HG02798 (cell line): ENCODE measurements around the gene FUT6.
"Not testable (repeated sequence)": the region's sequence is repeated elsewhere in the genome, so short reads cannot be mapped to it uniquely, and the experiment has no call there.

Source experiments
- ATAC-seq: cut with Tn5 transposase; IDR thresholded peaks from one replicate; pipeline ENCODE4 v1.9.1; 2021; ENCODE audit warnings: mild to moderate bottlenecking; ENCODE audit not compliant: unreplicated experiment, poor library complexity

Gene FUT6

DNA sequence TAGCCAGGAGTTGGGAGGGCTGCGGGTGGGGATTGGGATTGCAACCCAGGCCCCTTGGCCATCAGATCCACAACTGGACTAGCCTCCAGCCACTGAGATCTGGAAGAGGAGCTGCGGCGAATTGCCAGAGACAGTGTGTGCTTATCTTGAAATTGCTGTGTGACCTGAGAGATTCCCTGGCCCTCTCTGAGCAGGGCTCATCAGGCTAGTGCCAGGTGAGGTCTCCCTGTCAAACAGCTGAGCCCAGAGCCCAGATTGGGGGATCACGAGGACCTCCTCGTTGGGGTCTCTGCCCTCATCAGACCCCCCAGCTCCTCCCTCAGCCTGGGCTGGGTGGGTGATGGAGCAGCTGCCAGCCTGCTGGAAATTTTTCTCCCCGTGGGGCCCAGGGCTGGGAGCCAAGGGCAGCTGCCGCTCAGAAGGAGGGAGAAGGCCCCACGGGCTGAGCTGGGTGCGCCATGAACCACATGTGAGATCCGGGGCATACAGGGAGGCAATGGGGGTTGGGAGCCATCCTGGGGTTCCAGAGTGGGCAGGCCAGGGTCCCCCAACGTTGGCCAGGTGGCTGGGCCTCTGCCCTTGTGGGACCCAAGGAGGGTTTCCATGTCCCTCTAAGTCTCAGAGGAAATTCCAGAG lies 23.6 kb upstream of the FUT6 start:
- no peak for ATAC-seq

DNA sequence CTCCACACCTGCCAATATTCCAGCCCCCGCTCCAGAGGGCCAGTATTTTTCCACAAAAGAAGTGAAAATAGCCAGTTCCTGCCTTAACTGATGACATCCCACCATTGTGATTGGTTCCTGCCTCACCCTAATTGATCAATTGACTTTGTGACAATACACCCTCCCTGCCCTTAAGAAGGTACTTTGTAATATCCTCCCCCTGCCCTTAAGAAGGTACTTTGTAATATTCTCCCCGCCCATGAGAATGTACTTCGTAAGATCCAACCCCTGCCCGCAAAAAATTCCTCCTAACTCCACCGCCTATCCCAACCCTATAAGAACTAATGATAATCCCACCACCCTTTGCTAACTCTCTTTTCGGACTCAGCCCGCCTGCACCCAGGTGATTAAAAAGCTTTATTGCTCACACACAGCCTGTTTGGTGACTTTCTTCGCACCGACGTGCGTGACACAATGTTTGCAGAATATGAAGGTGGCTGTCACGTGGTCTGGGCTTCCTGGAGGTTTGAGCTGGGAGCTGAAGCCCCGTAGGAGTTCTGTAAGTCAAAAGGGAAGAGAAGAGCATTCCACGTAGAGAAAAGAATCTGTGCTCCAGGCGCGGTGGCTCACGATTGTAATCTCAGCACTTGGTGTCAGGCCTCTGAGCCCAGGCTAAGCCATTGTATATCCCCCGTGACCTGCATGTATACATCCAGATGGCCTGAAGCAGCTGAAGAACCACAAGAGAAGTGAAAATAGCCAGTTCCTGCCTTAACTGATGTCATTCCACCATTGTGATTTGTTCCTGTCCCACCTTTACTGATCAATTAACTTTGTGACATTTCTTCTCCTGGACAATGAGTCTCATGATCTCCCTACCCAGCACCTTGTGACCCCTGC lies 17.9 kb upstream of the FUT6 start:
- no peak for ATAC-seq

DNA sequence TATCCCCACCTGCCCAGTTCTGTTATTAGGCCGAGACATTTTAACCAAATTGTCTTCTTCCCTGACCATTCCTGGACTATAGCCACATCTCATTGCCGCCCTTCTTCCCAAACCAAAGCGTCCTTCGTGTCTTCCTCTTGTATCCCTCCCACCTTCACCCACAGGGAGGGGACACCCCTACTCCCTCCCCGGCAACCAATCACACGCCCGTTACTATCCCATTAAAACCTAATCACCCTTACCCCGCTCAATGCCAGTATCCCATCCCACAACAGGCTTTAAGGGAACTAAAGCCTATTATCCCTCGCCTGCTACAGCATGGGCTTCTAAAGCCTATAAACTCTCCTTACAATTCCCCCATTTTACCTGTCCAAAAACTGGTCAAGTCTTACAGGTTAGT lies 15.6 kb upstream of the FUT6 start:
- not testable (repeated sequence) for ATAC-seq

DNA sequence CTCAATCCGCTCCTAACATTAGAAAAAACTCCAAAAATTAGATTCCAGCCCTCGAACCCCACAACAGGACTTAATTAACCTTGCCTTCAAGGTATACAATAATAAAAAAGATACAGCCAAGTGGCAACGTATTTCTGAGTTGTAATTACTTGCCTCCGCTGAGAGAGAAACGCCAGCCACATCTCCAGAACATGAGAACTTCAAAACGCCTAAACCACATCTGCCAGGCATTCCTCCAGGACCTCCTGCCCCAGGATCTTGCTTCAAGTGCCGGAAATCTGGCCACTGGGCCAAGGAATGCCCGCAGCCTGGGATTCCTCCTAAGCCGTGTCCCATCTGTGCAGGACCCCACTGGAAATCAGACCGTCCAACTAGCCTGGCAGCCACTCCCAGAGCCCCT lies 14.6 kb upstream of the FUT6 start:
- not testable (repeated sequence) for ATAC-seq

DNA sequence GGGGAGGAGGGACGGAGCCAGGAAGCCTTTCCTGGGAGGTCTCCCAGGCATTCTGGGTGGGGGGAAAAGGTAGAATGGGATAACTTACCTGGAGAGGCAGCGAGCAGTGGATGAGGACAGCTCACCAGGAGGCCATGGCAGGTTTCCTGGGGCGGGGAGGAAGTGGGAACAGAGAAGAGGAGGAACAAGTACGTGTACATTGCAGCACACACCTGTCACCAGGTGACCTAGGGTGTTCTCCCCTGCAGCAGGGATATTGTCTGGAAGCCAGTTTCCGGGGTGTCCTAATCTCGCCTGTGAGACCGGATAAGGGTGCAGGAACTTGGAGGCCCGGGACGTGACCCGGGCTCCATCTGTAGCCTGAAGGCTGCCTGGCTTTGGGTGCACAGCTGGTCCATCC lies 11.8 kb upstream of the FUT6 start, which contains the start of gene FUT3:
TSS of gene FUT3 (minus strand) at position 148 of the 400 bp plus-strand sequence.
- no peak for ATAC-seq

DNA sequence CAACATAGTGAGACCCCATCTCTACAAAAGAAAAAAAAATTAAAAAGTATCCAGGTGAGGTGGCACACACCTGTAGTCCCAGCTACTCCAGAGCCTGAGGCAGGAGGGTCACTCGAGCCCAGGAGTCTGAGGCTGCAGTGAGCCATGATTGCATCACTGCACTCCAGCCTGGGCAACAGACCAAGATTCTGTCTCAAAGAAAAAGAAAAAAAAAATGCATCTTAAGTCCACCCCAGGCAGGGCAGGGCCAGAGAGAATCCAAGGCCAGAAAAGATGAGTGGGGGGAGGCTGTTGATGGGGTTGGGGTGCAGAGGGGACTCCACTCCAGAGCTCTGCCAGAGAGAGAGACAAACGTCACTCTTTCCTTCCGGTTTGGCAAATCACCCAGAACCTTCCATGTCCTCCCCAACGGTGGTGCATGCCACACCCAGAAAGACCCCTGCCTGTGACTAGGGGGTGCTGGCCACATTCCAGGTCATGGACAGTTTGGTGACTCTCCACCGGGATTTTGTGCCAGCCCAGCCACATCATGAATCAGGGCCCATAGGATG lies 11.3 kb upstream of the FUT6 start:
- ATAC-seq: no peak

DNA sequence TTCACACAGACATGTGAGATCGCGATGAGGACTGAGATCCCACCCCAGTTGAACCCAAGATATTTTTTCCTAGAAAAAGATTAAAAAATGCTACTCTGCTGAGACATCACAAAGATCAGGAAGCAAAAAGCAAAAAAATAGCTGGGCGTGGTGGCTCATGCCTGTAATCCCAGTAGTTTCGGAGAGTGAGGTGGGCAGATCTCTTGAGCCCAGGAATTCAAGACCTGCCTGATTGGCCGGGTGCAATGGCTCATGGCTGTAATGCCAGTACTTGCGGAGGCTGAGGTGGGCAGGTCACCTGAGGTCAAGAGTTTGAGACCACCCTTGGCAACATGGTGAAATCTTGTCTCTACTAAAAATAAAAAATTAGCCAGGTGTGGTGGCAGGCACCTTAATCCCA lies 10.7 kb upstream of the FUT6 start:
- ATAC-seq: no peak

DNA sequence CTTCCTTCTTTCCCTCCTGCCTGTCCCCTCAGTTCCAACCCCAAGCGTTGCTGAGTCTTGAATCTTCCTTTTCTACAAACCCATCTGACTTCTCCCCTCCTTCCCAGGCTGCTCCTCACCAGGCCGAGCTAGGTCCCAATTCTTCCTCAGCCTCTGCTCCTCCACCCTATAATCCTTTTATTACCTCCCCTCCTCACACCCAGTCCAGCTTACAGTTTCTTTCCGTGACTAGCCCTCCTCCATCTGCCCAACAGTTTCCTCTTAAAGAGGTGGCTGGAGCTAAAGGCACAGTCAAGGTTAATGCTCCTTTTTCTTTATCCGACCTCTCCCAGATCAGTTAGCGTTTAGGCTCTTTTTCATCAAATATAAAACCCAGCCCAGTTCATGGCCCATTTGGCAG lies 9.1 kb upstream of the FUT6 start:
- not testable (repeated sequence) for ATAC-seq

DNA sequence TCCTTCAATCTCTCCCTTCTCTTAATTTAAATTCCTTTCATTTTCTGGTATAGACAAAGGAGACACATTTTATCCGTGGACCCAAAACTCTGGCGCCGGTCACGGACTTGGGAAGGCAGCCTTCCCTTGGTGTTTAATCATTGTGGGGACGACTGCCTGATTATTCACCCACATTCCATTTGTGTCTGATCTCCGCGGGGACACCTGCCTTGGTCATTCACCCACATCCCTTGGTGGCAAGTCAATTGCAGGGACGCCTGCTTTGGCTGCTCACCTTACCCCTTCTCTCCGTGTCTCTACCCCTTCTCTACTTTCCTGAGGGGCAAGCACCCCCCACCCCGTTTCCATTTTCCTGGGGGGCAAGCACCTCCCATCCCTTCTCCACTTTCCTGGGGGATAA lies 8.3 kb upstream of the FUT6 start:
- ATAC-seq: not testable (repeated sequence)

DNA sequence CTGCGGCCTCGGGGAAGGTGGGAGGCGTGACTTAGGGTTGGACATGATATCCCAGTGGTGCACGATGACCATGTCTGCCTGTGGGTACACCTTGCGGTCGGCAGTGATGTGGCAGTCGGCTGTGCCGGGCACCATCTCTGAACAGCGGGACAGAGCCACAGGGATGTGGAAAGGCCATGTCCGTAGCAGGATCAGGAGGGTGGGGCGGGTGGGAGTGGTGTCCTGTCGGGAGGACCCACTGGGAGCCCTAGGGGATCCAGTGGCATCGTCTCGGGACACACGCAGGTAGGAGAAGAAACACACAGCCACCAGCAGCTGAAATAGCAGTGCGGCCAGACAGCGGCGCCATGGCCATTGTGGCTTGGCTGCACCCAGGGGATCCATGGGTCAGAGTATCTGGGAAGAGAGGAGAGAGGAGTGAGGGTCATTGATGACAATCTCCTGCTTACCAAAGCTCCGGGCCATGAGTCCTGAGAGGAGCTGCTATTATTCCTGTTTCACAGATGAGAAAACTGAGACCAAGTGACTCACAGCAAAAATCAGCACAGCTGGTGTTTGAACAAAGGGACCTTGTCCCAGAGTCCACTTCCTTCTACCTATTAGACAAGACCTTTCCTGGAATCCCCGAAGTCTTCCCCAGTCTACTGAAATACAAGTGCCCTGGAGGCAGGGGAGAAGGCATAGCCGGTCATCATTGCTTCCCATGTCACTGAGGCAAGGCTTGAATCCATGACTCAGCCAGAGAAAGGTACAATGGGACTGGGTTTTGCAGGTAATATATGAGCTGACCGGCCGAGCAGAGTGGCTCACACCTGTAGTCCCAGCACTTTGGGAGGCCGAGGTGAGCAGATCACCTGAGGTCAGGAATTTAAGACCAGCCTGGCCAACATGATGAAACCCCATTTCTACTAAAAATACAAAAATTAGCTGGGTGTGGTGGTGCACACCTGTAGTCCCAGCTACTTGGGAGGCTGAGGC lies 5.2 kb upstream of the FUT6 start:
- no peak for ATAC-seq

DNA sequence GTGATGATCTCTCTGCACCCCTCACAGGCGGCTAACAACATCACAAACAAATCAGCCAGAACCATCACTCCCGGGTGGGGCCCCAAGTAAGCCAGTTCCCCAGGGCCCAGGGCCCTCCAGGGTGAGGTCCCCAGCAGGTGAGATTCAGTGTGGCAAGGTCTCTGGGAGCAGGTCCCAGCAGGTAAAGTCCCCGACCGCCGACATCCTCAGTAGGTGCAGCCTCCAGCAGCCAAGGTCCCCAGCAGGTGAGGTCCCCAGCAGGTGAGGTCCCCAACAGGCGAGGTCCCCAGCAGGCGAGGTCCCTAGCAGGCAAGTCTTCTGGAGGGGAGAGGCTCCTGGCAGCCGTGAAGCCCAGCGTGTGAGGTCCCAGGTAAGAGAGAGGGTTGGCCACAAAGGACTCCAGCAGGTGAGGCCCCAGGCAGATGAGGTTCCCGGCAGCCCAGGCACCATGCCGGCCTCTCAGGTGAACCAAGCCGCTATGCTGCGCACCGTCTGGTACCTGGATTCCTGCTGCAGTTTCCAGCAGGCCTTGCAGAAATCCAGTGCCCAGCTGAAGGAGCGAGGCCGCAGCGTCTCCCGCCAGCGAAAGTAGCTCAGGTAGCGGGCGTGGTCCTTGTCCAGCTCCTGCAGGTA lies 3.9 kb upstream of the FUT6 start:
- ATAC-seq: no peak

DNA sequence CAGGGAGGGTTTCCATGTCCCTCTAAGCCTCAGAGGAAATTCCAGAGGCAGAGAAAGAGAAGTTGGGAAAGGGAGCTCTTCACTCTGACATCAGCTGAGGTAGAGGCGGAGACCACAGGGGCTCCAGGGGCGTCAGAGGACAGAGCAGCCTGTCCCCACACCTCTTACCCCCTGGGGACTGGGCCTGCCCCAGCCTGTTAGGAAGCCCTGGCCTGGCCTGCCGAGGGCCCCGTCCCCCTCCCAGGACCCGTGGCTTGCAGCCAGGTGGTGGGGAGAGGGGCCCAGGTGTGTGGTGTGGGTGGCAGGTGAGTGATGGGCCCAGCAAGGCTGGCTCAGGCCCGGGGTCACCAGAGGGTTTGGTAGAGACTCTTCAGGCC lies 2.2 kb upstream of the FUT6 start:
- not testable (repeated sequence) for ATAC-seq

DNA sequence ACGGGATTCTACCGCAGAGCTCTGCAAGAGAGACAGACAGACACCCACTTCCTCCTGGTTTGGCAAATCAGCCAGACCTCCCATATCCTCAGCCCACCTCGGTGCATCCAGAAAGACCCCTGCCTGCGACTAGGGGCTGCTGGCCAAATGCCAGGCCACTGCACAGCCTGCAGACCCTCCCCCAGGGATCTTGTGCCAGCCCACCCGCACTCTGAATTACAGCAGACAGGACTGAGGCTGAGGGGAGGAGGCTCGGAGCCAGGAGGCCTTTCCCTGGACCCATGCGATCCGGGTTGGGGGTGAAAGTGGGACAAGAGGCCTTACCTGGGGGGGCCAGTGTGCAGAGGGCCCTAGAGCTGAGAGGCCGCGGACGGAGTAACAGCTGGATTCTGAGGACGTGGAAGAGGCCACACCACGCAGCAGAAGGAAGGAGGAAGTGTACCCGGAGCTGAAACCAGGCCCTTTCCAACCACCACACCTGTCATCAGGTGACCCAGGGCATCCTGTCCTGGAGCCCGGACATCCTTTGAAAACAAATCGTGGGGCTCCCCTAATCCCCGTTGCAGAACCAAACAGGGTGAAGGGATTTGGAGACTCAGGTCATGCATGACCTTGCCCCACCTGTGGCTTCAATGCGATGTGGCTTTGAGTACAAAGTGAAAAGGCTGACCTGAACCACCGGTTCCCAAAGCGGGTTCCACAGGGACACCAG lies 993 bp downstream of the FUT6 start:
- ATAC-seq: no peak

DNA sequence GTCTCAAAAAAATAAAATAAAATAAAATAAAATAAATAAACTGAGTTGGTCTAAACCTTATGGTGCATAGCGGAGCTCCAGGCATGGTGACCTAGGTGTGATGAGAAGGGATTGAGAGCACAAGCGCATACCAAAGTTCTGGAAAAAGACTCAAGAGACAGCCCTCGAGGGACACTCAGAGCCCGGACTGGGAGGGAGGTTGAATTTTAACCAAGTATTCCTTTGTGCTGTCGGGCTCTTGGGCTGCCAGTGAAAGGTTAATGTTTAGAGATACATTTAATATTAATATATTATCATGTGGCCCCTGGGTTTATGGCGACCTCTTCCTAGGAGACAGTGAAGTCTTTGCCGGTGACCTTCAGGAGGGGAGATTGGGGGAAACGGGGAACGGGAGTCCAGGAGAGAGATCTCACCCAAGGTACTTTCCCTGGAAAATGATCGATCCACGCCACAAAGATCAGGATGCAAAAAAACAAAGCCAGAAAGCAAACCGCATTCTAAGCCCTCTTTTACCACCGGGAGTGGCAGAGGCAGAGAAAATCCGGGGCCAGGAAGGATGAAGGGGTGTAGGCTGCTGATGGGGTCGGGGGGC lies 1.6 kb downstream of the FUT6 start:
- no peak for ATAC-seq

DNA sequence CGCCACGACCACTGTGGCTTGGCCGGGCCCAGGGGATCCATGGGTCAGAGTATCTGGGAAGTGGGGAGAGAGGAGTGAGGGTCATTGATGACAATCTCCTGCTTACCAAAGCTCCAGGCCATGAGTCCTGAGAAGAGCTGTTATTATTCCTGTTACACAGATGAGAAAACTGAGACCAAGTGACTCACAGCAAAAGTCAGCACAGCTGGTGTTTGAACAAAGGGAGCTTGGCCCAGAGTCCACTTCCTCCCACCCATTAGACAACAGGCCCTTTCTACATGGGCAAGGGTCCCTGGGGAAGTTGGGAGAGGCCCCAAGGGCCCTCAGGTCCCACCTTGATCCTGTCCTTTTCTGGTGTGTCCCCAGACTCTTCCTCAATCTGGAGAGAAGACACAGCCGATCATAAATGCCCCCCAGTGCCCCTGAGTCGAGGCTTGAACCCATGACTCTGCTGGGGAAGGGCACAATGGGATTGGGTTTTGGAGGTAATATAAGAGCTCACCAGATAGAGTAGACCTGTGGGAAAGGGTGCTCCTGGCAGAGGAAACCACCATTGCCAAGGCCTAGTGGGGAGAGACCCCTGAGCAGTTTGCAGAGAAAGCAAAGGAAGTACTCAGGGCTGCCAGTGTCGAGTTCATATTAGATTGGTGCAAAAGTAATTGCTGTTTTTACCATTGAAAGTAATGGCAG lies 6.8 kb downstream of the FUT6 start:
- no peak for ATAC-seq

DNA sequence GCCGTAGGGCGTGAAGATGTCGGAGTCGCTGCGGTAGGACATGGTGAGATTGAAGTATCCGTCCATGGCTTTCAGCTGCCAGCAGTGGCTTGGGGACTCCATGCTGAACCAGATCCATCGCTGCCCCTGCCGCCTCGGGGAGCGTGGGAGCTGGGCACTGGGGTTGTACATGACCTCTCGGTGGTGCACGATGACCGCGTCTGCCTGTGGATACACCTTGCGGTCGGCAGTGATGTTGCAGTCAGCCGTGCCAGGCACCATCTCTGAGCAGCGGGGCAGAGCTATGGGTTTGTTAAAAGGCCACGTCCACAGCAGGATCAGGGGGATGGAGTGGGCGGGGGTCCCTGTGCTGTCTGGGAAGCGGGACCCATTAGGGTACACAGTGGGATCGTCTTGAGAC lies 7.4 kb downstream of the FUT6 start:
- no peak for ATAC-seq

DNA sequence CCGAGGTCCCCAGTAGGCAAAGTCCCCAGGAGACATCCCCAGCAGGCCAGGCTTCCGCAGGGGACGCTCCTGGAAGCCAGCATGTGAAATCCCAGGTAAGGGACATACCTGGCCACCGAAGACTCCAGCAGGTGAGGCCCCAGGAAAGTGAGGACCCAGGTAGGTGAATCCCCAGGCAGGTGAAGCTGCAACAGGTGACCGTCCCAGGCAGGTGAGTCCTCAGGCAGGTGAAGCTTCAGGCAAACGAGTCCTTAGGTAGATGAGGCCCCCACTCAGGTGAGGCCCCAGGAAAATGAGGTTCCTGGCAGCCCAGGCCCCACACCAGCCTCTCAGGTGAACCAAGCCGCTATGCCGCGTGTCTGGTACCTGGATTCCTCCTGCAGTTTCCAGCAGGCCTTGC lies 8.3 kb downstream of the FUT6 start:
- no peak for ATAC-seq

DNA sequence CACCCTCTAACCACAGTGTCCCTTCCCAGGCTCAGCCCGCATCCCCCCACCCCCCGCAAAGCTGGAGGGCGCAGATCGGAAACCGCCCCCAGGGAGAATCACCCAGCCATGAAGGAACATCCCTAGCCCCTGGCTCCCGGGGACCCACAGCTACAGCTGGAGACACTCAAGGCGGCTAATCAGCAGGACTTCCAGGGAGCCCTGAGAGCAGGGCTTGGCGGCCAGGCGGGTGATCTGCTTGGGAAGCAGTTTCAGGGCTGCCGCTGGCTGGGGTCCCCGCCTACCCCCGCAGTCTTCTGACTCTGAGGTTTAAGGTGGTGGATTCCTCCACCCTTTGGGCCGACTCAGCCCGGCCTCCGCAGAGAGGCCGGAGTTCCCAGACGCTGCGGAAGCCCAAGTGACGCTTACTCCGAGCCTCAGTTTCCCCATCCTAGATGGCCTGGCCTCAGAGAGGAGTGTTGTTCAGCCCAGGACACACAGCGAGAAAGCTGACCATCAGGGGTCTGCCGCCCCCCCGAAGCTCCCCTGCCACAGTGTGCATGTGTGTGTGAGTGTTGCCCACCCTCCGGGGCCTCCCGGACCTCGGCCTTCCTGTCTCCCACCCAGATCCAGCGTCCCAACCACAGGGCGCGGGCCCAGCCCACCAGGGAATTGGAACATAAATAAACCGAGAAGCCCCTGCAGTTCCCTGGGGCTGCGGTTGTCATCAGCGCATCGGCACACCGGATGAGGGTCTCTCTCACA lies 9.8 kb downstream of the FUT6 start:
- ATAC-seq: no peak
